GM21723 (cell line): Measurements from ENCODE around the gene LUM.

Experiments used
- ATAC-seq: cut with Tn5 transposase; IDR thresholded peaks from one replicate; pipeline ENCODE4 v1.9.1; 2021; ENCODE audit warnings: mild to moderate bottlenecking, moderate library complexity; ENCODE audit not compliant: unreplicated experiment

LUM gene

DNA sequence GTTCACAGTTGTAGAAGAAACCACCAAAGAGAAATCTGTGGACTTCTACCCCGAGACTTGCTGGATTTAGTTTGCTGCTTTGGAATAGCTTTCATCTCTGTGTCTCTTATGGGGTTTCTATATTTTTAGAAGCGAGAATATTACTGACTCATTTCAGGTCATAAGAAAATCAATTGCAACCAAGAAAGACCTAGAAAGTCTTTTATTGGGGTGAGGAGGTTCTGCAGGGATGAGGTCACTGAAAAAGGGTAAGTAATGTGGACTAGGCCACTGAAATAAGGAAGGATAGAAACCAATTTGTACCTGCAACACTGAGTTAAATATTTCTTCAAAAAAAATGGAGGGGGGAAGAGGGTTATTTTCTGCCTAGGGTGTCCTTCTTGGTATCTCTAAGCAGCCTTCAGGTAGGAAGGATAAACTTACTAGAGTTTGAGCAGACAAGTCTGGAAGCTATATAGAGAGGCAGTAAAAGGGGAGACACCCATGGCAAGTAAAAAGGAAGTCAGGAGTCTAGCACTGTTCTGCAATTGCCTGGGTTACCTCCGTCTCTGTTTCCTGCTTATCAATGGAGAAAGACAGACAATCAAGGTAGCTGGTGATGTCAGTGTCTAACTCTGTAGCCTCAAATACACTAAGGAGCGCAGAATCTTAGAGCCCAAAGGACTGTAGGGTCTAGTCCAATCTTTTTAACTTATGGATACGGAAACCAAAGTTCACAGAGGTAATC is 33.9 kb downstream of the LUM start:
- no peak for ATAC-seq

DNA sequence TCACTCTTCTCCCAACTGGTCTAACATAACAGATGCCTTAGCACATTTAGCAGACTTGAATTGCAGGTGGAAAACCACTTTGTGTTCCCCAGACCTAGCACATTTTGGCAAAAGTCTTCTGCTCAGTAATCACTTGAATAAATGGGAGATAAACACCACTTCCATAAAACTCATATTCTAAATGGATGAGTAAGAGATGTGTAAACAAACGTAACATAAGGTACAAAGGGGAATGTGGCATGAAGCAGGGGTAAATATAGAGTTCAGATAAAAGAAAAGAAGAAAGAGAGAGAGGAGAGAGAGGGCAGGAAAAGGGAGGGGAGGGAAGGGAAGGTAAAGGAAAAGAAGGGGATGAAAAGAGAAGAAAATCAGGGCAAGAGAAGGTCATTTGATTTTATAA is 36.4 kb downstream of the LUM start:
- no peak for ATAC-seq

GRCh38 chr12:91074154-91074709 is 37.1 kb downstream of the LUM start:
- no peak for ATAC-seq

DNA sequence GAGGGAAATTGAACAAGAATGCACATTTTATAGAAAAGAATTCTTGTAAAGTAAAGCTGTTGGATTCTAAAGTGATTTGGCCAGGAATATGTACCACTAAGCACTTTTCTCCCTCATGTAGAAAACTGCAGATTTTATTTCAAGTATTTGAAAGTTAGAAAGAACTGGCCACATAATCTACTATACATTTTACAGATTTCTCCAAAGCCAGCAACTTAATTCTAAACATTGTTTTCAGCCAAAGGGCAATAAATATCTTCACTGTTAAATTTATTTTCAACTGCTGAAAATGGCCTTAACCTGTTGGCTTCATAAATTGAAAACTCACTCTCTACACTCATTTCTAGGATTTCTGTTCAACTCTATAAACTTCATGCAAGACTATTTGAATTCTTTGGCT is 37.9 kb downstream of the LUM start:
- no peak for ATAC-seq

DNA sequence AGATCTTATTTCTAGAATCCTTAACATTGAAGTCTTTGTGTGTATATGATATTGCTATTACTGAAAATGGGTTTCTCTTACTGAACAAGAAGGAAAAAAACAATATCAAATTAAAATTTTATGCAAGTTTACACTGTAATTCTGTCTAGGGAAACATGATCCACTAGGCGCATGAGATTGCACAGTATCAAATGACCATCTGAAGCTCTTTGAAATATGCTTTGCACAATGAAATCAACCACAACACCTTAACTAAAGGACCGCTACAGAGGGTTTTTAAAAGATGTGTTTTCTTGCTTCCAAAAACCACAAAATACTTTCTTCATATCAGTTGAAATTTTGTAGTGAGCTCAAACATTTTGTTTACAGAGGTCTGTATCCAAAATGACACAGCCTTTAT is 38.4 kb downstream of the LUM start:
- ATAC-seq: no peak

DNA sequence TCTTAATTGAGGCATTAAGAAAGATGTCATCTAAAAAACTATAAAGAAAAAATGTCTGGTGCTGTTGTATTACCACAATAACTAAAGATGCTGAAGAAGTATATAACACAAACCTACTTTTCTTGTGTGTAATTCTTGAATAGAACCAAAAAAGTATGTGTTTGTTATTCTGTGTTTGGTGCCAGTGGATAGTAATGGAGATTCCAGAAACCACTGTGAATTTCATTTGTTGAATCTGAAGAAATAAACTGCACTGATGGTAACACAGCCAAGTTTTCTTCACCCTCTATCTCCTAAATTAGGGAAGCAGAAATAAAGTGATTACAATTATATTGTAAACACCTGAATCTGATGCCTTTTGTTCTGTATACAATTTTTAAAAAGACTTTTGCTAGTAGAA is 40.4 kb downstream of the LUM start:
- ATAC-seq: no peak

DNA sequence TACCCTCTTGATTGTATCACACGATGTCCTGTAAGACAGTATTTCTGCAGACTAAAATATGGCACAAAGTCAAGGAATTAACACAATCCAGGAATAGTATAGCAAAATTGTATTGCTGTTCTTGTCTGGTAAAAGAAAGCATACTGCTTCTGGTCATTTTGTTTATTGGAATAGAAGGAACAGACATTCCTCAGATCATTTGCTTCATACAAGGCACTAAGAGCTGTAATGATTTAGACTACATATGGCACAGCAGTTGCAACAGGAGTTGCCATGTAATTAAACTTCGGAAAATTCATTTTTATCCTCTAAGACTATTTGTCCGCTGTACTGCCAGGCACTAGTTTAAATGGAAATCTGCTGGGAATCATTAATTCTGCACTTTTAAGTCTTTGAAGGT is 45.9 kb downstream of the LUM start:
- no peak for ATAC-seq

DNA sequence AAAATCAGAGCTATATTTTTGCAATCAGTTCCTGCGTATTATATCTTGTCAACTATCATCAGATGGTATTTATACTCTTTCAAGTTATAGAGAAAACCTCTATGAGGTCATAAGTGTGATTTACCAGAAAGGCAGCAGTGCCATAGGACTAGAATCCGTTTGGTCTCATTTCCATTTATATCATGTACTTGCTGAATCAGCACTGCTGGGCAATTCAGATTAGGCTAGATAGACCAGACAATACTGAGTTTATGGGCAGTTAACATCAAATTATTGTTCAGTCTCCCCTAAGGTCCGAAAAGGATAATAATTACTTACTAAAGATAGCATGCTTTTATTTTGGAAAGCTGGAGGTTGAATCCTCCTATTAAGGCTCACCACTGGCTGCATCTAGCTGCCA is 46.7 kb downstream of the LUM start:
- no peak for ATAC-seq

DNA sequence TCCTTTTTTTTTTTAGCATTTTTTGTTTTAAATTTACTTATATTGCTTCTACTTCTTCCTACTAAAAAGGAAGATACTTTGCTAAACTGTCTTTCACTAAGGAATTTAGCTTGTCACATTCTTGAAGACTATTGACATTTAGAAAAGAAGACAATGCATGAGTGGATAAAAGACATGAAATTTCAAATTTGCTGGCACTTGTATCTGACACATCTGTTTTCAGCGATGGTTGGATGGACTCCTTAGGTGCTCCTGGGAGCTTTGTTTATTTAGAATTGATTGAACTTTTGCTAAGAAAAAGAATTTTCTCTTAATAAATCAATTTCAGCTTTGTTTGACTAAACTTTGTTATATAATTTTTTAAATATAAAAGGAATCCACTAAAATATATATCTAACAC is 50.2 kb downstream of the LUM start:
- no peak for ATAC-seq

DNA sequence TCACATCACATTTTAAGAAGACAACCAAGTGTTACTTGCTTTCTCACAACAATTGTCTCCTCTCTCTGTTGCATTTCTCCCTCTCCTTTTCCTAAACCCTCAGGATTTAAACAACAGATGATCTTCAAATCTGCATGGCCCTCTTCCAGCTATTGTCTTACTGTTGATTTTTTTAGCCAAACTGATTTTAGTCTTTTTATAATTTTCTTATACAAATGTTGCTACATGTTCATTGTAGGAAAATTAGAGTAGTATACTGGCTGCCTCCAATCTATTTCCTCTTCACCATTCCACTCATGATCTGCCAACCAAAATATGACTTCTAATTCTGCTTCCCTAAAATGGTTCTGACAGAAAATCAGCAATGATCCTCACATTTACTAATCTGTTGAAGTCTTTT is 52.1 kb downstream of the LUM start:
- no peak for ATAC-seq

DNA sequence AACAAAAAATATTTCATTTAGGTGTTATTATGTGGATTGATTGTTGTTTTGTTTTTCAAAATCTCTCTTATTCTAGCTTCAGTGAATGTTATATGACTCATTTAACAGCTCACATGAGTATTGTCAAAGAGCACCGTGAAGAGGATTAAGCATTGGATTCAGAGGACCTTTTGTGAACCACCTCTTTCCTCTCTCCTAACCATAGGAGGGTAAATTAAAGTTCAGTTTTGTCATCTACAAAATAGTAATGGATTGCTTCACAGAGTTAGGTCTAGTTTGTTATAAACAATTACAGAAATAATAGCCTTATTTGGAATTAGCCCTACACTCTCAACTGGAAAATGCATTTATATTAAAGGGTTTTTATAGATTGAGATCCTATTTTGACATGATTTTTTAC is 52.5 kb downstream of the LUM start:
- no peak for ATAC-seq

- ATAC-seq: no peak
Observed at GRCh38 chr12:91057368-91058165, 53.7 kb downstream of the LUM start, which contains the start of gene KERA. TSS of gene KERA (minus strand) at chr12:91058024. CDS start at chr12:91056281, 1,743 bp downstream.

- no peak for ATAC-seq
Observed at GRCh38 chr12:91056488-91056887, 54.8 kb downstream of the LUM start.

- no peak for ATAC-seq
Observed at GRCh38 chr12:91055976-91056375, 55.3 kb downstream of the LUM start.

- ATAC-seq: no peak
Observed at GRCh38 chr12:91053951-91054715, 57.2 kb downstream of the LUM start.
